NK-92 (cell line): ENCODE measurements around the gene RAD51B.

Experiments used
- DNase-seq: peaks from one replicate; lab custom pipeline; 2025; ENCODE audit not compliant: unreplicated experiment; lab: John Stamatoyannopoulos, UW

The RAD51B gene

DNA sequence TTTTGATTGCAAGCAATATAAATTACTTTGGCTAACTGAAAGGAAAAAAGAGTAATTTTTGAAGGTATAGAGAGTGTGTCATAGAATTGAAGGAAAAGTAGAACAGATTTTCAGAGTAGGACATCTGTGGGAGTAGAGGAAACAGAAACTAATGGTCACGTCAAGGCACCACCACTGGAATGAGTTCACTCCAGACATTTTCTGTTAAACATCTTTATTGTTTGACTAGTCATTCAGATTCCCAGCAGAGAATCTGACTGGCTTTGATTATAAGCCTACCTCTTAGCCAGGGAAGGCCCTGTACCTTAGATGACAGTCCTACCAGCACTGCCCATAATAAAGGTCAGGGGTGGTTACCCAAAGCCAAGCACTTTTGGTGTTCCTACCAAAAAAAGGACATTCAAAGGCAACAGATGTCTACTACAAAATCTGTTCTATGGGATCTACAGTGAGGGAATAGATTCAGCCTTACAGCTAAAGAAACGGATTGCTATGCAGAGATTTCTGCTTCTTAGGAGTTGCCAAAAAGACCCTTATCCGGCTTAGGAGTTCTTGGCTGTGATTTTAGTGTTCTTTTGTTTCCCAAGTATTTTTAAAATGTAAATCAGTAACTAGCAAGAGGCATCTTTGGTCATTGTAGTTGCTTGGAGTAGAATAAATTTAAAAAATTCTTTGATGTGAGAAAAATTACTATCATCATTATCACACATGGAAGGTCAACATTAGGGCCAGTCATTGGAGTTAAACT lies 410.8 kb downstream of the RAD51B start:
- DNase-seq: no peak

DNA sequence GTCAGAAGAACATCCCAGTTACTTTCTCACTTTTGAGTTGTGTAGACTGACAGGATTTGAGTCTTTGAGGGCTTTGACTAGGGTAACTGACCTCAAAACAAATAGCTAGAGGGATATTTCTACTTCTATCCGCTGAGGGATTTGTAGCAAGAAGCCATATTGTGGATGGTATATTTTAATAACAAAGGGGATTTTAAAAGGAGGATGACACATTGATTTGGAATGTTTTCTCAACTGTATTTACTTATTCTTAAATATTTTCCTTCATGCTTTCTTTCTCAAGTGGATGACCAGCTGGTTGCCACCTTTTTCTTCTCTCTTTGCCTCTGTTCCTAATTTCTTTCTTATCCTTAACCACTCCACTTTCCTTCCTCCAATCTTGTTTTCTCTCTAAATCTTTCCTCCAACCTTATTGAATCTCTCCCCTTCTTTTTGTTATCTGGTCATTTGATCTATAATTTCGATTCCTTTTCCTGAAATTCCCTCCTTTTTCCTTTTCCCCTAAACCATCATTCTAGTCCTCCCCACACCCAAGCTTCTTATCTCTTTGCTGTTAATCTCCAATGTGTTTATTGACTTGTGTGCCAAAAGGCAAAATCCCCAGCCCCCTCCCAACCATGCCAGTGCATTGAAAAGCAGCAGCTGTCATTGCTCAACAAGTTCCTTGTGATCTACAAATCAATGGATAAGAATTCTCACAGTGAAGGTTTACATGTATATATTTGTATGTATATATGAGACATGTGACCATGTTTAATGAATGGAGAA lies 411.6 kb downstream of the RAD51B start:
- no peak for DNase-seq

DNA sequence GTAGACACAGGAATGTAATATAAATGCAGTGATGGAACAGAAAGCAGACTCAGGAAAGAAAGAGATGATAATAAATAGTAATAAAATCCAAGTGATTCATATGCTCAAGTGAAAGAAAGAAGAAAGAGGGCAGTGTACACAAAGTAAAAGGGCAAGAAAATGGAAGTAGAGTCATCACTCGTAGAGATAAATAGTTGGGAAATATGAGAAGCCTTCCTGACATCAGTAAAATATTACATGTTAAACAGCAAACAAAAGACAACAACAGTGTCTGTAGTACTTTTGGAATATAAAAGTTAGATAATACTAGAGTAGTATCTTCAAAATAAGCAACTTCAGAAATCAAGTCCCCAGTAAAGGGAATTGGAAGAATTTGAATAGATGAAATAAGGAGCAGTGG lies 412.3 kb downstream of the RAD51B start:
- DNase-seq: no peak

DNA sequence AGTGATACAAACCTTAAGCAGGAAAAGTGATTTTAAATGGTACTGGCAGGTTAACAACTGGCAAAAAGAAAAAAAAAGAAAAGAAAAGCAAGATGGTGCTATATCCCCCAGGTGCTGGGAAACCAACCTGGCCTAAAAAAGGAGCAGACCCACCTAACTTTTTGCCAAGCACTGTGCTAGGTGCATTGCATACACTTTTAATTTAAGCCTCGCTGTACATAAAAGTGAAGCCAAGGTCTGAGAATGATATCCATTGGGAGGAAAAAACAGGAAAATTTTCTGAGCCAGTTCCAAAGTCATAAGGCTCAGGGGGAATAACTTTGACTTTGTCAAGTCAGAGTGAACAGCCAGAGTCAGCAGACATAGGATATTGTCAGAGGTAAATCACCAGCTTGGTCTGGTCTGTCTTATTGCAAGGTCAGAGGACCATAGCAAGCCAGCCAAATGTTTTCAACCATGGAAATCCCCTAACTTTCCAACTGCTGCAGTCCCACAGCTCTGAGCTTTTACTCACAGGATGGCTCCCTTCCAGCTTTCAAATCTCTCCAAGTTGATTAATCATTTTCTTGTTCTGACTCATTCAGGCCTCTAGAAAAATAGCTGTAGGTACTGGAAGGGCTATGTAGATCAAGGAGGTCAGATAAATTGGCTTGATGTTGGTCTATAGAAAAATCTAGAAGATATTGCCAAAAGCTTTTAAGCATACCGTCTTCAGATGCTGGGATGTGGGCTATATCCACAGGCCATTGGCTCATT lies 412.9 kb downstream of the RAD51B start:
- DNase-seq: no peak

DNA sequence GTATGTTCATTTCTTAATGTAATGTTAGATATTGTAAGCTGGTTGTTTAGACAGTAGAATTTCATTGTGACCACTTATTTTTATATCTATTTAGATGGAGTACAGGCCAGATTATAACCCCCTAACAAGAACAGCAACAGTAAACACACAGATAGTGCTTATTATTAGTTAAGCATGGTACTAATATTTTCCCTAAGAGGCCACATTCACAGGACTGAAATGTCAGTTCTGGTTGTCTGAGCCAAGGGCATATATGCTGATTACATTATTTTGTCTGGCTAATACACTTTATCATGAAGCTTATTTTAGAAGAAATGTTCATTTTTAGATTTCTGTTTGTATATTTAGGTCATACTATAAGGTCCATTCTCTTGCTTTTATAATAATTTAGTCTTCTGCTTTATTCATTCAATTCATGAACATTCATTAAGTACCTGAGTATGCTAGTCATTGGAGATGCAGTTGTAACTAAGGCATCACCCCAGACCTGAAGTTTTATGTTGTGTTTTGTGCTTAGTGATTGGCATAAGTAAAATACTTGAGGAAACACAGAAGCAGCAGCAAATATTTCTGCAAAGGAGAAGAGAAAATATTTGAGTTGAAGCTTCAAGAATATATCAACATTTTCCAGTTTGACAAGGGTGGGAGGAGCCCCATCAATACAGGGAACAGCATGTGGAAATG lies 413.7 kb downstream of the RAD51B start:
- no peak for DNase-seq

DNA sequence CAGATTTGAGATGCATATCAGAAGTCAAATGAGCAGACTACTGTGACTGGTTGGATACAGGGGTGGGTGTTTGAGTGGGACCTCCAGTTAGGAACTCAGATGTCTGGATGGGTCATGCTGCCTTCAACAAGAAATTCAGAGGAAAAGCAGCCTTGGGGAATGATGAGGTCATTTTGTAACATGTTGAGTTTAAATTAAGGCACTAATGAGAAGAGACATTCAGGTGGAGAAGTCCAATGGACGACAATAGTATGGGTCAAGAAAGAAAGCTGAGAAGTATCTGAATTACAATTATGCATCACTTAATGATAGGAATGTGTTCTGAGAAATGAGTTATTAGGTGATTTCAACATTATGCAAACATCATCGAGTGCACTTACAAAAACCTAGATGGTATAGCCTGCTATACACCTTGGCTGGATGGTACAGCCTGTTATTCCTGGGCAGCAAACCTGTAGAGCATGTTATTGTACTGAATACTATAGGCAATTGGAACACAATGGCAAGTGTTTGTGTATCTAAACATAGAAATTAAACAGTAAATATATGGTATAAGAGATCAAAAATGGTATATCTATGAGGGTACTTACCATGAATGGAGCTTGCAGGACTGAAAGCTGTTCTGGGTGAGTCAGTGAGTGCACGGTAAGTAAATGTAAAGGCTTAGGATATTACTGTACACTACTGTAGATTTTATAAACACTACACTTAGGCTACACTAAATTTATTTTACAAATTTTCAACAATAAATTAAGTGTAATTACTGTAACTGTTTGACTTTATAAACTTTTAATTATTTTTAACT lies 414.7 kb downstream of the RAD51B start:
- no peak for DNase-seq

DNA sequence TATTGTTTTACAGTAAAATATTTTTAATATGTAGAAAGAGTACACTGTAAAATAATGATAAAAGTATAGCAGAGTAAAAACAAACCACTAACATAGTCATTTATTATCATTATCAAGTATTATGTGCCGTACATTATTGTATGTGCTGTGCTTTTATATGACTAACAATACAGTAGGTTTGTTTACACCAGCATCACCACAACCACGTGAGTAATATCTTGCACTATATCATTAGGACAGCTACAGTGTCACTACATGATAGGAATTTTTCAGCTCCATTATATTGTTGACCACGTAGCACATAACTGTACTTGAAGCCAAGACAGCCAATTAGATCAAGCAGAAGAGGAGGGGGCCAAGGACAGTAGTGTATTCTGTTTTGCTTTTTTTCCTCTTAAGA lies 415.4 kb downstream of the RAD51B start:
- DNase-seq: no peak

DNA sequence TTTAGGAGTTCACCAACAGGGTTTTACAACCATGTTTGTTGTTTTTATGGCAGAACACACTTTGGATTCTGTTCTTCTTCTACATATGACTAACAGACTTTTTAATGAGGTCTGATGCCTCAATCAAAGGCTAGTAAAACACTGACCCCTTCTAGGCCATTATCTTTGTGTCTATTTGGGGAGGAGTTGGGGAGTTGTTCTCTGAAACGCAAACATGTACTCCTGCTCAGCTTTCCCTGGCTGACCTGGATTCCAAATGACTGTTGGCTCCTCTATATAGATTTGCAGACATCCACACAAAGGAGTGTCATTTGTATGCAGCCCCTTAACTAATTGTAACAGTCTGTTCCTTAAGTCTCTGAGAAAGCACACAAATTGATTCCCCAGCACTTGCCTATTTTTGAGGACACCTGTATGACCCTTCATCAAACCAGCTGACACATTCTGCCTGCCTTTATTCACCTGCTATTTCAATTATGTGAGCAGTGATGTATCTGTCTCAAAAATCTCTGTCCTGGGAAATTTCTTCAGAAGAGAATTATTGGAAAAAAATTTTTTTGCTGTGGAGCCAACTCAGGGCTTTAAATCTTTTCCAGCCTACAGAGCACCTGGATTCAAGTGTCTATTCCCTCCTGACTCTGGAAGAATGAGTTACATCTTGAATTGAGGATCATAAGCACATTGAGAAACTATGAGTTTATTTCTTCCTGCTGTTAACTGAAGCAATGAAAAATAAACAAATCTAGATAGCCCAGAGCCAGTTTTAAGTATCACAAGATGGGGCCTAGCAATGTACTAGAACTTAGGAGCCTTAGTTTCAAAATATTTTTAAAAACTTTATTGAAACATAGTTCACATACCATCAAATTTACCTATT lies 417.2 kb downstream of the RAD51B start:
- no peak for DNase-seq

DNA sequence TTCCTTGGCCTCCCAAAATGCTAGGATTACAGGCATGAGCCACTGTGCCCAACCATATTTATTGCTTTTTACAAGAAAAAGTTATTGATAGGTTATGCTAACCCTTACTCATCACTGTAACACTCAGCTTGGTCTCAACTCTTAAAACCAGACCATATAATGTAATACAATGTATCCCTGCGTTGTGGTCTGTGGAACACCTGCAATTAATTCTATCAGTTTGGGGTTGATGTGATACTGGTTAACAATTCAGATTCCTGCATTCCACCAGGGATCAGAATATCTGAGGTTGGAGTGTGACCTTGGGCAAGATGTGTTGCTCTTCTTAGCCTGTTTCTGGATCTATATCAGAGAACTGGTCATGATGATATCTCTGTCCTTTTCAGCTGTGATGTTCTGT lies 419.0 kb downstream of the RAD51B start:
- no peak for DNase-seq

DNA sequence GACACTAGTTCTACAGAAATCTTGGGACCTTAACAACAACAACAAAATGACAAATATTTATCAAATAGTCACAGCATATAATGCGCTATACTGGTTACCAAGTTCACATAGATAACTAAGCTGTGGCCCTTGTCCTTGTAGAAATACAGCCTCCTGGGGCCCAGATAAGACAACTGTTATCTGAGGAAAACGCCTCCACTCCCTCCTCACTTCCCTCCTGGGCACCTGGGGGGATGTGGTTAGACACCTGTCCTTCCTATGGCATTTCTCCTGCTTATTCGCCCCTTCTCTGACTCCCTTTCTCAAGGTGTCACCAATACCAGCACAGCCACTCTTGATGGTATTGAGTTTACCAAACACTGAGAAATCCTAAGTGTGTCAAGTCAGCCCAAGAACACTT lies 419.4 kb downstream of the RAD51B start:
- DNase-seq: no peak

DNA sequence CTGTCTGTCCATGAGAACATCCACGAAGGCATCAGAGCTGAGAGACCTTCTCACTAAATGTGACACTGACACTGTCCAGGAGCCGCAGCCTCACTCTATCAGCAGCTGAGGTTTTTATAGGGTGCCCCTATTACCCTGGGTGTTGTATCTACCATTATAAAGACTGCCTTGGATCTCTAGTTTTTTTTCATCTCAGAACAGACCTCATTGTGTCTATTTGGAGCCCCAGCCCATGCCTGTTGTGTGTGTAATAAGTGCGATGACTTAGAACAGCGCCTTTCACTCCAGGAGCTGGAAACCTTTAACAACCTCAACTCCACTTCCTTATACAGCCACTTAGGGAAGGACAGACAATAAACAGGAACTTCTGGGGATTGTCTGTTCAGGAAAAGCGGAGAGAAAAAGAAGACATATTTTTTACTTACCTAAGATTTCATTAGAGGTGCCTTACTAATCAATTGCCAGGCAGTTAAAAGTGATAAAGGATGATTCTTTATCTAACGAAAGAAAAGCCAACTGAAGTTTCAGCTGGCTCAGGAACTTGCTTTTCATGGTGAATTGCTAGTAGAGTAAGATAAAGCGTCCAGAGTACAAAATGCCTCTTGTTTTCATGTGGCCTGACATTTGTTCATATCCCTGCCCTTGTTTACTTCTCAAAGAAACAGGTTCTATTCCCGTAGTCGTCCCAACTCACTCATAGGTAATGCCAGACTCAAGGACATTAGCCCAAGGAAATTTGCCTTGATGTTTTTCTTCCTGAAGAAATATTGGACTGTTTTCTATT lies 420.6 kb downstream of the RAD51B start:
- DNase-seq: no peak

DNA sequence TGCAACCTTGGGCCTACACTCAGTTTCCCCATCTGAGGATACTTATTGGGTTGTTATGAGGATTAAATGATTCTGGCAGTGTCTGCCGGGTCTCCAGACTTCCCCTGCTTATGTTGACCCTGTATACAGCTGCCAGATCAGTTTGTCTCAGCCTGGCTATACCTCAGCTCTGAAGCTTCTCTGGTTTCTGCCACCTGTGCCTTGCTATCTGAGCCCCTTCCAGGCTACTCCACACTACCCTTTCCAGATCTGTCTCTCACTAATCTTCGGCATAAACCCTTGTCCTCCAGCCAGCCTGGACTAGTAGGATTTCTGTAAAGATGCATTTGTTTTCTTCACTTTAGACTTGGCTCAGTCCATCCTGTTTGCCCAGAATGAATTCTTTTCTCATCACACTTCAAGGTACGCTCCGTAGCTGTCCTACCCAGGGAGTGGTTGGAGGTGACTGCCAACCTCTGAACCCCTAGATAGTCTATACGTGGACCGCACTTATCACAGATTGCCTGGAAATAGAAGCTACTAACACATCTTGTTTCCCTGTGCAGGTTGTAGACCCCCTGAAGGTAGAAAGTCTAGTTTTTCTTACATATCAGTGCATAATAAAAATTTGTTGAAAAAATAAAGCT lies 422.4 kb downstream of the RAD51B start:
- DNase-seq: no peak

DNA sequence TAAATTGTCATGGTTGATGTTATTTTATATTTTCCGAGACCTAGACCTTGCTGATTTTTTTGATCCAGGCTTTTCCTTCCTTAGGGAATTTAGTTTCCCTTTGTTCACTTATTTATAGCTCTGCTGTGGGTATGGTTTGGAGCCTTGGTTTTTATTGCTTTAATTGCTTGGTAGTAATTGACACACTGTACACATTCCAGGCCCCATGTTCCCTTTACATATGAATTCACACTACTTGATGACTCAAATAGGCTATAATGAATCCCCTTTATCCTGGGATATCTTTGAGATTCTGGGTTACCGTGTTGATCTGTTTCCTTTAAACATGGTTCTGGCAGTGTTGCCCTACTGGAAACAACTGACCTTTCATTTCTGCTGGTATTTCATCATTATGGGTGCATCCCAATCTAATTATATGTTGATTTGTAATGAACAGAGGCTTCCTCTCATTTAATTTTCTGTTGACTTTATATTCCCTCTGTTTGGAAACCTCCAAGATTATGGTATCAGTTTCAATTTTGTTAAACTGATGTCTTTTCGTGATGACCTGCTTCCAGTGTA lies 424.0 kb downstream of the RAD51B start:
- no peak for DNase-seq

DNA sequence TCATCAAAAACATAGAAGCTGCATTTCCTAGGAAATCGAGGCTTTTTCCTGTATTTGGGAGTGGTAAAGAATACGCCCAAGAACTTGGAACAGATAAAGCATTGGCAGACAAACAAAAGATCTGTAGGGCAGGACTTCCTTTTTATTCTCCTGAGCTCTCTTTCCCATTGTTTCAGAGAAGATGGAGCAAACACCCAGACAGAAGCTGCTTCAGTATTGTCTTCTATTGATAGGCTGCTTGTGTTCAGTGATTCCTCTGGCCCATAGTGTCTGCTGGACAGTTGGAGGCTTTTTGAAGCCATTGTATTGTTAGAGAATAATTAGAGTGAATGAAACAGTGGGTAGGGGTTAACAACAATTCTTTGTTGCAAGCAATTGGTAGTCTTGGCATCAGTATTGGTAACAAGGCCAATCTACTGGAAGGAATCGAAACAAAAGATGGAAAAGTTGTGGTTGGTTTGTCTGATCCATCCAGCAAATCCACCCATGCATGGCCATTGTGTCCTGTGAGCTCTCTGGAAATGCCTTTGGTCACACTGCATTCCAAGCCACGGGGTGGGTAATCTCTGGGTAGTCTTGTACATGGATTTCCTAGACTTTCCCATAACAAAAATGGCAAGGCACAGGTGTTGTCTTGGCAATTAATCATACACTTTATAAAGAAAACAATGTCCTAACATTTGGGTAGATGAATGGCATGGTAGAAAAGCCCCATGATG lies 424.8 kb downstream of the RAD51B start:
- no peak for DNase-seq

DNA sequence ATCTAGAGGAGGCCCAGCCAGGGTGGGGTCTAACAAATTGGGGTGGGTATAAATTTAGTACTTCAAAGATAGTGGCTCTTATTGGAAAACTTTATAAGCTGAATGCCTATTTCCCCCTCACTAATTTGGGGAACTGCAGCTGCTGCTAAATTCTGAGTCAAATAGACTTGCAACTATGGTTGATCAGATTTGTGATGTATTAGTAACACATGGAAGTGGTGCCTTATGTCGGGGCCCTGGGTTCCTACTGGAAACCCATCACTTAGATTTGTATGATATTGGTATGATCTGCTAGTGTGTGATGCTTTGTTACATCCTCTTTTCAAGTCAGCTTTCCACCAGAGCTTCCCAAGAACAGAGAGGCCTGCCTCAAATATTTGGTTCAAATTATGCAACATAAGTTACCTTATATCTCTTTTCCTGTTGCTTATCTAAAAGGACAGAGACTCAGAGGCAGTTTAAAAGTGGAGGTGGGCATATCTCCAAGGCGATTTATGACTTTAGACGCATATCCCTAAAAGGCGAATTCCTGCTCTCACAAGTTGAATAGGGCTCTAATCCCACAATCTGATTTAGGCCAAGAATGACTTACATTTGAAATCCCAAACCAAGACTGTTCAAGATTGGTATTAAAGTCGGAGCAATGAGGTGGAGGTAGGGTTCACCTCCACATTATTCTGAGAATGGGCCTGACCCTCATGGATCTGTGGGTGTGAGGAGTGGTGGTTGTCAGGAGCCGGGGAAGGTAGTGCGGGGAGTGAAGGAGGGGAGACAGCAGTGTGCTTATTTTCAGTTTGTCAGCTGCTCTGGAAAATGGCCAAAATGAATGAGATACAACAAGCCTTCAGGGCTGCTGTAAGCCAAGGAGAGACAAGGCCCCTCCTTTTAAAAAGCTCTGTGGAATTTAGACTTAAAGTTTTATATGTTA lies 425.8 kb downstream of the RAD51B start:
- DNase-seq: no peak

DNA sequence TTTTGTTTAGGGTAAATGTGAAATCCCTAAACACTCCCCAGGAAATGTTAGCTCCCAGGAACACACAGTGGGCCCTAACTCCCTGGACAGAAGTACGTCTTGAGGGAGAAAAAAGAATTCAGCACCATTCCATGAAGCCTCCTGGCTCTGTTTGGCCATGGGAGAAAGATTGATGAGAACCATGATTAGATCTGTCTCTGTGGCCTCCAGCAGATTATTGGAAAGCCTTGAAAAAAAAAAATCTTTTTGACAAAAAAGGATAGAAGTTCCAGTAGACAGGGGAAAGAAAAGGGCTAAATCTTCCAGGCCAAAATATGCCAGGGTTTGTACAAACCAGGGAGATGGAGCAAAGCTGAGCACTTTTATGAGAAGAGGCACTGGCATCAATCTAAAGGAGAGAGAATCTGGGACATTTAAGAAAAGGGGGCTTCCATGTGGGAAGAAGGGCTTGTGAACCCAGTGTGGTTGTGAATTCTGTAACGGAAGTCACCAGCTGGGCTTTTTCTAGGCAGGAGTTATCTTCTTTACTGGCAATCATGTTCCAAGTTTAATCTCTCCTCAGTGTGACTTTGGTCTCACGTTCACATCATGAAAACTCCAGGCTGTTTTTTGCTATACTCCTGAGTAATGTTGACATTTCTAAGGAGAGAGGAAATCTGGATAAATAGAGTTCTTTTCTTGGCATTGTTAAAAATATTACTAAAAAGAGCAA lies 426.7 kb downstream of the RAD51B start:
- no peak for DNase-seq
